Stimulated activated CD4-positive, alpha-beta T cell treated with anti-CD3 and anti-CD28 coated beads, Interleukin-2, amount 100 ng/mL, for 24 hours (primary cell): ENCODE measurements around the gene RAB27B.

Source experiments
- DNase-seq, 2 donors: peaks; one replicate each; pipeline ENCODE4 v3.0.0-alpha.2; 2020

The RAB27B gene

GRCh38 chr18:54916507-54916906 lies 88.2 kb downstream of the RAB27B start:
- DNase-seq = no peak

DNA sequence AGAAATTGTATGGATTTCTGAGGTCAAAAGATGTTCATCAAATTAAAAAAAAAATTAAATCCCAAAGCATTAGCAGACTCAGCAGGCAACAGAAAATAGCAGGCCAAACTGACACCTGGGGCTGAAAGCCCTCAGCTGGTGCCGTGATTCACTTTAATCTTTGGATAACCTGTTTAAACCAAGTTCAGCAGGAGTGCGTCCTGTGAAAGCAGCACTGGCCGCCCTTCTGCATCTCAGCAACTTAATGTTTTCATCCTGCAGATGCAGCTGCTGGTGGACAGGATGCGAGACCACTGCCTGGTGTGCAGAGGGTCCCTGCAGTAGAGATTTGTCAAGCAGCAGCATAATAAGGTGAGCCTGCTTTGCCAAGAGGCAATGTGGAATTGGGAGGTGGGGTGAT lies 89.8 kb downstream of the RAB27B start:
- DNase-seq = no peak

DNA sequence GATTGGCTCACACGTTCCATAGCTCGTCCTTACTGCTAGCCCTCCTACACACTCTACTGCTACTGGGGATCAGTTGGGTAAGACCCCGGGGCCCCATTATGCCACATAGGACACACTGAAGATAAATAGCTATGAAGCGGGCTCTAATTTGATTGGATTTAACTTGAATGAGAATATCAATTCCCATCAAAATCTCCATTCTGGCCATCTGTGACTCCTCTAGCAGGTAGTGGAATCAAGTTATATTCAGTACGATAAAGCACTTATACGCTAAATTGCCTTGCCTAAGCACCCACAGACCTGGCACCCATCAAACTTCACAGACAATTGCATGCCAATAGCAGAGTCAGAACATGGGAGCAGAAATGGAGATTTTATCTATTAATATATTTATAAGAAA lies 91.1 kb downstream of the RAB27B start:
- no peak for DNase-seq

- DNase-seq = no peak
Observed at GRCh38 chr18:54923339-54923956, 95.2 kb downstream of the RAB27B start.

DNA sequence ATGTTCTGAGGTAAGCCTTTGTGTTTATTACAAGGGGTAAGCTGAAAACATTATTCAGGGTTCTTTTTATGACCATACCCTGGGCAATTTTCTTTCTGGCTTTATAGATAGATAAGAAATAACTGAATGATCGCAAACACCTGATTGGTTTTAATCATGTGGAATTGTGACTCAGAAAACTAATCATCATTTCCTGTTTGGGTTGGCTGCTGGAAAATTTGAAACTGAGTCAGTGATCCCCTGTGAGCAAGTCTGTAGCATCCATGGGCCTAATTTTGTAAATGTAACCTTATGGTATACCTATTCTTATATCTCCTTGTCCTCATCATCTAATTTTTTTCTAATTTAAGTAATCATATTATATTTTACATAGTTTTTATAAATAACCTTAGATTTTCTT lies 96.7 kb downstream of the RAB27B start:
- no peak for DNase-seq

GRCh38 chr18:54926593-54927325 lies 98.5 kb downstream of the RAB27B start:
- DNase-seq = no peak

DNA sequence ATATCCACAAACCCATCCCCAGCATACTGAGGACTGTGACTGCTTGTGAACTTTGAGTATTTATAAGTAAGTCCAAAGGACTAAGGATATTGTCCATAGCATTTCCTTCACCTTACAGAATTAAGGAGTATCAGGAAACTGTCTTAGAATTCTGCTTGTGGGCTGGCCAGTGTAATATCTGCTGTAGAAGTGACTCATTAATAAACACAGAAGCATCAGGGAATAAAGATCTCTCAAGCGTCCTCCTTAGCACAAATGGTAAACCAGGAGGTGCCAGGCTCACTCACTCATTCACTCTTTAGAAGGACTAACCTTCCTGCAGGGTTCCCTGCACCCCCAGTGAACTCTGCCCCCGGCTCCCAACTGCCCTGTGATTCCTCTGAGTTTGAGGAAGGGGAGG lies 100.0 kb downstream of the RAB27B start:
- no peak for DNase-seq

GRCh38 chr18:54931152-54931551 lies 102.9 kb downstream of the RAB27B start:
- DNase-seq = no peak

DNA sequence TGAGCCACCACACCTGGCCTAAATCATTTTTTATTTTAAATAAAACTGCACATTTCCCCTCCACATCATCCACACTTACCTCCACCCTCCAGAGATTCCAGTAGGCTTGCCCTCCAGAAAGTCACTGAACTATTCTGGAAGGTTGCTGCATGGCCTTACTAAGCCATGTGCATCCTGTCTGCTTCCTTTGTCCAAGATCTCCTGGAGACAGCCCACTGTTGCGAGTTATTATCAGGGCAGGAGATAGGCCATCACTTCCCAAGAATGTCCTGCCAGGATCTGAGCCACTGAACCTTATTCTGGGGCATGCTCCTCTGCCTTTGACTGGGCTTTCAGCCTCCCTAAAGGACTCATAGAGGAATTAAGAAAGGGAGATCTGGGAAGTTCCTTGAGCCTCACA lies 104.2 kb downstream of the RAB27B start:
- no peak for DNase-seq

DNA sequence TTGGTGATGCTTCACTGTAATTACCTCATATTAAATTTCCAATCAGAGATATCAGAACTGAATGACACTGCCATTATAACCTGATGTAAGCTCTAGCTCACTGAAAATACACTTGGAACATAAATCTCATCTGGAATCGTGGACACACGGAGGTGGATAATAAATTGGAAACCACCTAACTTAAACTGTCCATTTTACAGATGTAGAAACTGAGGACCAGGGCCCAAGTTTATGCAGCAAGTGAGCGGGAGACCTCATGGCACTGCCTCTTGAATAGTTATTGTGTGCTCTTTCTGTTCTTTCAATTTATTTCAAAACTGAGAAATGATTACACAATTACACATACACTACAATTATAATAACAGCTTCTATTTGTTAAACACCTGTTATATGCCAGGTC lies 110.2 kb downstream of the RAB27B start:
- DNase-seq = no peak

DNA sequence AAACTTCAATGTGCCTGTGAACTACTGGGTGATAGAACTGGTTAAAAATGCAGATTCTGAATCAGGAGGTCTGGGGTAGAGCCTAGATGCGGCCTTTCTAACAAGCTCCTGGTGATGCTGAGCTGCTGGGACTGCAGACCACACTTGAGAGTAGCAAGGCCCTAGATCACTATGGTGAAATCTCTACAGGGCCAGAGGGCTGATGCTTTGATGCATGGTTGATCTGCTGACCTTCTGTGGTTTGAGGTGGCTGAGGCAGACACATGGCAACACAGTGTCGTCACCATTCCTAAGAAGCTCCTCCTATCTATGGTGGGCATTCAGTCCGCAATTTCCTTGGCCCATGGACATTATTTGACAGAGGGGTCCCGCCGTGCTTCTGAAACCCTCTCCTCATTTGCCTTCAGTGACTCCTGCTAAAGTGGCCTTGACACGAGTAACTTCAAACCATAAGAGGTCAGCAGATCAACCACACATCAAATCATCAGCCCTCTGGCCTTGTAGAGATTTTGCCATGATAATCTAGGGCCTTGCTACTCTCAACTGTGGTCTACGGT lies 111.2 kb downstream of the RAB27B start:
- DNase-seq = no peak

DNA sequence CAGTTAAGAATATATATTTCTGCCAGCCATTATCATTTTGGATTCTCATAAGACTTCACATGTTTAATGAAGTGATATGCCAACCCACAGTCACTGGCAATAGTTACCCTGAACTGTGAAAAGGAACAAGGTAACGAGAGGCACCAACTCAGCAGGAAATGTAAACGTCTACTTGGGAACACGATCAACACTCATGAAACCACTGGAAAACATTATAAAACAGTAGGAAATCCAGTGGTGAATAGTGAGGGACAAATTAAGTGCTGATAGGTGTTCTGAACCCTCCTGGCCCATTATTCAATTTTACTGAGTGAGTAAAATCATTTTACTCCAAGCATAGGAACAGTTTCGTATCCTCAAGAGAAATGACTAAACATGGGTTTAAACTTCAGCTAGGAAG lies 113.9 kb downstream of the RAB27B start:
- no peak for DNase-seq

- DNase-seq = no peak
Observed at GRCh38 chr18:54942569-54942968, 114.3 kb downstream of the RAB27B start.
